ENCODE measurements around the gene TPRX1.
"Not testable (repeated sequence)": the region's sequence is repeated elsewhere in the genome, so short reads cannot be mapped to it uniquely, and the experiment has no call there.

DNA sequence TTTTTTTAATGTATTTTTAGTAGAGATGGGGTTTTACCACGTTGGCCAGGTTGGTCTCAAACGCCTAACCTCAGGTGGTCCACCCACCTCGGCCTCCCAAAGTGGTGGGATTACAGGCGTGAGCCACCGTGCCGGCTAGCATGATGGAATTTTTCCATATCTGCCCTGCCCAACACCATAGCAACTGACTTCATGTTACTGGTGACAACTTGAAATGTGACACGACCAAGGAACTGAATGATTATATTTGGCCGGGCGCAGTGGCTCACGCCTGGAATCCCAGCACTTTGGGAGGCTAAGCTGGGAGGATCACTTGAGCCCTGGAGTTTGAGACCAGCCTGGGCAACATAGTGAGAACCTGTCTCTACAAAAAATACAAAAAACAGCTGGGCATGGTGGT lies 17.0 kb downstream of the TPRX1 start:
- TF ChIP-seq POLR2A (IDR thresholded peaks at IDR 0.05; ENCODE audit: low read depth, low read length); POLR2AphosphoS5 (IDR thresholded peaks at IDR 0.05; ENCODE audit: low read depth, low read length); PAX5 (IDR thresholded peaks at IDR 0.05; ENCODE audit: insufficient read depth, low read length, severe bottlenecking); TAF1 (IDR thresholded peaks at IDR 0.05; ENCODE audit: low read depth, low read length): not testable (repeated sequence)
